ENCODE results near the gene NUP133.

DNA sequence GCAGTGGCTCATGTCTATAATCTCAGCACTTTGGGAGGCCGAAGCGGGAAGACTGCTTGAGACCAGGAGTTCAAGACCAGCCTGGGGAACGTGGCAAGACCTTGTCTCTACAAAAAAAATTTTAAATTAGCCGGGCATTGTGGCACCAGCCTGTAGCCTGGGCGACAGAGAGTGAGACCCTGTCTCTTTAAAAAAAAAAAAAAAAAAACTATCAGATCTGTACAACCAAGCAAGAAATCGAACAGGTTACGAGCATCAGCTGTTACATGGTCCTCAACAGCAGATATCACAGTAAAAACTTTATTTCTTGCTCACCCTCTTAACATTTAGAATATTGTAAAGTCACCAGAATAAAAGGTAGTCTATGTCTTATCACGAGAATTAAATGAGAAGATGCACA is 1.5 kb downstream of the NUP133 start:
- TF ChIP-seq POLR2A (IDR thresholded peaks at IDR 0.05; ENCODE audit: low read length): no peak
- TF ChIP-seq GATA1 (IDR thresholded peaks at IDR 0.05; ENCODE audit: low read depth, low read length): no peak
